CD4-positive, alpha-beta T cell treated with Interleukin-21 for 1 hour (primary cell): ENCODE measurements around the gene AGAP1.

Source experiments
- DNase-seq: peaks from one replicate; pipeline ENCODE4 v3.0.0-alpha.2; 2020

Gene AGAP1

DNA sequence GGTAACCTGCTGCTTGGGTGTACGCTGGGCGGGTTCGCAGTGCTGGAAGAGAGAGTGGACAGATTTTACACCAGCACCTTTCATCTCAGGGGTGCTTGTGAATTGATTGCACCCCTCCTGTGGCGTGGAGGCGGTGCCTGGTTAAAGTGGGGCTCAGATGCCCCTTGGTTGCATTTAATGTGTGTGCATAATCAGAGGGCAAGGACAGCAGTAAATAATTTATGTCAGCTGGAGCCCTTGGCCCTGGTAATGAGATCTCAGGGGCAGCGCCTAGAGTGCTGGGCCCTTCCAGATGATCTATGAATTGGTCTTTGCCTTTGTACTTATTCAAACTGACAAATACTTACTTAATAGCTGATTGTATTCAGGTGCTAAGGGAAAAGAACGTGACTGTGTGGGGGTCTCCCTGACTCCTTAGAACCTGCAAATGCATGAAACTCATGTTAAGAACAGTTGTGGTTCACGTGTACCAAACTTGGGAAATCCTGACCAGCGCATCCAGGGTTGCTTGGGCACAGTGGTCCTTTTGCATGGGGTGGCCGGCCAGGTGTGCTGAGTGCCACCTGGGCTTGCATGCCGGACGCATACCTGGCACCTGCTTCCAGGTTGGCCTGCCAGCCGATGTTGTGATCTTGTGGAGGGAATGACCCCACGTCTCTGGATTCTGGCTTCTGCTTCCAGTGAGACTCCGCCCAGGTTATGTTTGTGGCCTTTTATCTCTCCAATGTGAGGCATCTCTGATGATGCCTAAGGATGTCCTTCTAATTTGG is 118.5 kb downstream of the AGAP1 start:
- no peak for DNase-seq

DNA sequence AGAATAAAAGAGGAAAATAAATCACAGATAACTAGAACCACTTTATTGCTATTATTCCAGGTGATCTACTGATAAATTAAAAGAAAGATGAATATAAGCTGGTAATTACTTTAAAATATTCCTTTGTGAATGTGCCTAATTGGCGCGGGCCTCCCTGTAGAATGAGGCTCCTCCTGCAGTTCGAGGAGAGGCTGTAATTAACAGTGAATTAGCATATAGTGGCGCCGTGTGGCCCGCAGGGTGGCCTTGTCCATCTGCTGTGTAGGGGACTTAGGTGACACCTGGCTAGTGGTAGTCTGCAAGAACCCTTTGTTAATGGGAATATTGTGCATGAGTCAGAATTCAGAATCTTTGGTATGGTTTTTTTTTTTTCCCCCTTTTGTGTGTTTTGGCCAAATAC is 119.8 kb downstream of the AGAP1 start:
- DNase-seq: no peak

DNA sequence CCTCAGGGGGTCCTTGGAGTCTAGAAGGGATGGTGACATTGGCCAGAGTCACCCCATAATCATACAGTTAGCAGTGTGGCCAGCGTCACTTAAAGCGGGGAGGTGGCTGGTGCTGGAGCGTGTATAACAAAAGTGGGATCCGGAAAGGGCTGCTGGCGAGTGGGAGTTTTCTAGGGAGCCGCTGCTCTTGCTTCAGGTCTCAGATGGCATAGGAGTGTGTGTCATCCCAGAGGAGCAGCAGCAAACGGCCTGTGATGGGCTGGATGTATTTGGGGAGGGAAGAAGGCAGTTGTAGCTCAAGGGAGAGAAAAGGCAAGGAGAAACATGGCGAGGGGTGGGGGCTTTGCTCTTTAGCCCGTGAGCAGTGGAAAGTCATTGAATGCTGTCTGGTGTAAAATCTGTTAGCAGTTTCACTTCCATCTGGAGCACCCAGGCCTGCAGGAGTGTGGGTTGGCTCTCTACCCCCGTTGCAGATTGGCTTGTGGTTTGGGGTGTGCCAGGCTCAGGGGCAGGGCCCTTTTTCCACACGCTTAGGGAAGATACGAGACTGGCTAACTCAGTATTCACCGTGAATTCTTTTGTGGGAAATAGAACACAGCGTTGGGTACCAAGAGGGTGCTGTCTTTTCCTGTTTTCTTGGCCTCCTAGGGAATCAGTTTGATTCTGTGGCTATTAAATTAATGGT is 120.5 kb downstream of the AGAP1 start:
- DNase-seq: no peak

DNA sequence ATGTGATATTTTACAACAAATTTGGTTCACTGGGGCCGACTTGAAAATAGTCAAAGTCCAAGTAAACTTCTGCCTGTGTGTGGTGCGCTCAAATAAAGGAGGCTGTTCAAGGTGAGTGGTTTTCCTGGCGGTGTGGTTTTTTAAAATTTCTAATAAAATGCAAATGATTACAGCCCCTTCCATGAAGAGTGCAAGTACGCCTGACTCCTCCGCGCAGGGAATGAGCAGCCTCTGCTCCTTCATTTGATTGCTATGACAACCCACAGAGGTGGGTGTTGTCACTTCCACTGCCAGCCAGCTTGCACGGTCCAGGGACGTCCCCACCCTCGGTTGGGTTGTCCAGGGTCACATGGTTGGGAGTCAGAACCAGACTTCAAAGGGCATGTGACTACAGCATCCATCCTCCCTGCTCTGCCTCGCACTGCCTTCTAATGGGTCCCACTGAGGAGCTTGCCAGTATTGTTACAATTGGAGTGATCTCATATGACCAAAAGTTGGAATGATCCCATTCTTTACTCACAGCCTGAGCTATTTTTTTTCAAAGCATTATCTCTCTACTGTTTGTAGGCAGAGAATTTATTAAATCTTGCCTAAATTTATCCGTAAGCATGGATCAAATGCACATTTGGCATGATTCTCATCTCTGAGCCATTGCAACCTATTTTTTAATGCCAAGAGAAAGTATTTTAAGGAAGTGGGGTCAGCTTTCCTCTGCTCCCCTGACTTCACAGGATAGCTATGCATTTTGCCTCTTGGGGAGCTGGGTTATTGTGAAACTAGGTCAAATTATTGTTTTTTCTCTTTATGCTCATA is 121.3 kb downstream of the AGAP1 start:
- no peak for DNase-seq

DNA sequence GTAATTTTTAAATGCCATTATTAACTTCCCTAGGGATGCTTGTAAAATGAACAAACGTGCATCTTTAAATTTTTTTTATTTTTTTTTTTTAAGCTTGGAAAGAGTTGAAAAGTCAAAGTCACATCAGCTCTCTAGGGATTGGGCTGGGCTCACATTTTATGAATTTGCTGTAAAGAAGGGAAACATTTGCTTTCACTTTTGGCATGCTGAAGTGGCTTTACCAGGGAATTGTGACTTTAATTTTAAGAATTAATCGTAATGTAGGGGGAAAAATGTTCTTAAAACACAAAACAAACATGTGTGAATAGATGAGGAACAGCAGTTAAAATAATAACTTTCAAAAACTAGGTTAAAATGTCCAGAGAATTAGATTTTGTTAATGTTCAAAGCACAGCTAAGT is 123.0 kb downstream of the AGAP1 start:
- no peak for DNase-seq

DNA sequence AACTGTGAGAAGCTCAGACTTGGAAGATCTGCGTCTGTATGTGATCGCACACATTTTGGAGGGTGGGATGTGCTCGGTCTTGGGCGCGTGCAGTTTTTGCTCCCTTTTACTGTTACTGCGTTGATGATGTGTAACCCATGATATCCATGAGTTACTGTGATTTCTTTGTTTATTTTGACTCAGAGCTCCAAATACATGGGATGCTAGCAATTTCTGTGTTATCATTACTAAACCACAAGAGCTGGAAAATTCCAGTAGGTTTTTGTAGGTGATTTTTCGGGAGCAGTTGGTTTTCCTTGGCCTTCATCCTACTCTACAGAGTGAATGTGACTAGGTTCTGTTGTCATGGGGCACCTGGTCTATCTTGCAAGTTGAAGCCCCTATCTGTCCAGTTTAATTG is 124.2 kb downstream of the AGAP1 start:
- no peak for DNase-seq

DNA sequence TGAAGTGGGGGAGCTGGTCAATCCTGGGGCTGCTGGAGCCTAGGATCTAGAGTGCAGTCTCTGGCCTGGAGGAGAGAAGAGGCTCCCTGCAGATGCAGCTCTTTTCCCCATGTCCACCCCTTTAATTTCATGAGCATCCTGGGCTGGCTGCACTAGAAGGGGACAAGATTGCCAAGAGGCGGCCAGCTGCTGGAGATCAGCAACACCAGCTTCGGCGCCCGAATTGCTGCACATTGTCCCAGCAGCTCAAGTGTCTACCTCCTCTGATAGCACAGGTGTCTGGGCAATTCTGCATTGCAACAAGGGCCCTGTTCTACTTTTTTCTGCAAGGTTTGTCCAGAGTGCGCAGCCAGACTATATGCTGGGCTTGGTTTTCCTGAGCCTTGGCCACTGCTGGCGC is 125.7 kb downstream of the AGAP1 start:
- no peak for DNase-seq

DNA sequence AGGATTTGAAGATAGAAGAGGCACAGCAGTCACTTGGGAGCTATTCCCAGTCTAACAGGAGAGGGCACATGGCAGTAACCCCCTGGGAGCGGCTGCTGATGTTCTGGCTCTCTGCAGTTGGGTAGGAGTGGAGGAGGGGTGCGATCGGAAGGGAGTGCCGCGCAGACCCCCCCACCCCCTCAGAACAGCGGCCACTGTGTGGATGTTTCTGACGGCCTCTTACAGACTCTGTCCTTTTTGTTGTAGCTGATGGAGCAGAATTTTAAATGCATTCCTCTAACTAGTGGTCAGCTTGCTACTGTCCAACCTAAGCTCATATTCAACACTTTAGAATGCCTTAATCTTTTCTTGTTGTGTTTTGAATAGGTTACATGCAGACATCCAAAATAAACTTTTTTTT is 127.9 kb downstream of the AGAP1 start:
- DNase-seq: no peak

DNA sequence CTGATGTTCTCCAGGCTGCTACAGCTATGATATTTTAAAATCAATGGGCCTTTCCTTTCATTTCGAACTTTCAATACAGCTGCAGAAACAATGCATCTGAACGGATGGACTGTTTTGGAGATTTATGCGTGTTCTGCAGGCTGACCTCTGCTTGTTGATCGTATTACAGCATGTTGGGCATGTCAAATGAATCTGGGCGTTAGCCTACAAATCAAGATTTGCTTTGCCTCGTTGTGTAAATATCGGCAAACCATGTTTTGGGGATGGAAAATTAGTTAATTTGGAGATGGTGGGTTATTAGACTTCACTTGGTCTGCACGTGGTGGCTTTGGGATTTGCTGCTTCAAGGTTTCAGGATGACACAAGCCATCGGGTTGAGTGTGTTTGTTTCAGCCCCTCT is 129.3 kb downstream of the AGAP1 start:
- DNase-seq: no peak

DNA sequence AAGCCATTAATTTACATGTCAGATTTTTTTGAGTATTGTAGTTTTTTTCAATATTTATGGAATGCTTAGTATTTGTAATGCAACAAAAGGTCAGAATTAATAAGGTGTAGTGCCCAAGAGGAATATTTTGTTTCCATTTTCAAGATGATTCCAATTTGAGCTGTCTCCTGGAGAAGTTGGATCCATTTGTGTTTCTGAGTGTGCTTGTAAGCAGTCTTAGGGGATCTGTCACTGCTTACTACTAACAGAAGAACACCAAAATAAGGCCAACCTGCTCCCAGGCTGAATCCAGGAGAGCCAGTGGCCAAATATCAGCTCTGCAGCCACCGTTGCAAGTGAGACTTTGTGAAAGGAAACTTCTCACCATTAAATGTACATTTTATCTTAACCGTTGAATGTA is 129.9 kb downstream of the AGAP1 start:
- no peak for DNase-seq

DNA sequence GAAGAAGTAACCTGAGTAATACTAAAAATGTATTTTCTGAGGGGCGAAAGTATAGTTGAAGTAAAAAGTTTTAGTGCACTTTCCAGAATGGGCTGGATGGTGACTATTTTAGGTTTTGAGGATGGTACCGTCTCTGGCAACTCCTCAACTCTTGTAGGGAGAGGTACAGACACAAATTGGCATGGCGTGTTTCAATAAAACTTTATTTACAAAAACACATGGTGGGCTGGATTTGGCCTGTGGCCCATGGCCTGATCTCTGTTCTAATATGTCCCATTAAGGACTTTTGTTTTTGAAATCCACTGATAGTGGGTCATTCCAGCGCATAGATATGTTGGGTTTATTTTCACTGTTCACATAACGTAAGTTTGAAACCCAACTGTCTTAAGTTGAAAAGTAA is 132.8 kb downstream of the AGAP1 start:
- DNase-seq: no peak

DNA sequence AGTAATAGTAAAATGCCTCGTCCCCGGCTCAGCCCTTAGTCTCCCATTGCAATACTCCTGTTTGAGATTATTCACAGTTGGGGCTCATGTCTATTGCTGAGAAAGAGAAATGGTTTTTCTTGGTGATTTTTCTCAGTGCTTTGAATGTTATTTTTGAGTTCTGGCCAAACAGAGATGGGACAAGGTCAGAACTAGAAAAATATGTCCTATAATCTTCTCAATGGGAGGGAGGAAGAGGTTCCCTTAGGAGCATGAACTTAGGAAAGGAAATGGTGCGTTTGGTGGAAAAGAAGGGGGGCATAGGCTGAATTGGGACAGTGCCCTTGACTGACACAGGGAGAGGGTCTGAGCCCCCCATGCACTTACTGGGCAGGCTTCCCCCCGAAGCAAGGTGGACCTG is 133.8 kb downstream of the AGAP1 start:
- no peak for DNase-seq

DNA sequence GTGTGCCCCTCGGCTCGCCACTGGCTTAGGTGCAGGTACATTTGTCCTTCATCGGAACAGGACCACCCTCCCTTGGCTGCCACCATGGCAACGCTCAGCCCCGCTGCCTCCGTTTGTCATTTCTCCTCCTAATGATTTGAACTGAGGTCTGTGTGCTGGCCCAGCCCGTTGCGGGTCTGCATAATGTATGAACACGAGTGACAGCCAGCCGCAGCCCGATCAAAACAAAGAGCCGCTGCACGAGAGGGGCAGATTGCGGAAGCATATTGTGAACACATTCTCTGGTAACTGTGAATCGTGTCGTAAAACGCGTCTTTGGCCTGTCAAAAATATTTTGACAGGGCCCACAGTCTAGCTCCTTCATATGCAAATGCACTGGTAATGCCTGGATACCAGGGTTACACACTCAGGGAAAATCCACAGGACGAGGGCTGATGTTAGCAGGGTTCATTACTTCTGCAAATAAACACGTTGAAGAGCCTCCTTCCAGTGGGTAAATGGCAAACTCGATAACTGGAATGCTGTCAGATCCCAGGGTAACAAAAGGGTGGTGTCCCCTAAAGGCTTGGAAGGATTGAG is 137.0 kb downstream of the AGAP1 start:
- no peak for DNase-seq

DNA sequence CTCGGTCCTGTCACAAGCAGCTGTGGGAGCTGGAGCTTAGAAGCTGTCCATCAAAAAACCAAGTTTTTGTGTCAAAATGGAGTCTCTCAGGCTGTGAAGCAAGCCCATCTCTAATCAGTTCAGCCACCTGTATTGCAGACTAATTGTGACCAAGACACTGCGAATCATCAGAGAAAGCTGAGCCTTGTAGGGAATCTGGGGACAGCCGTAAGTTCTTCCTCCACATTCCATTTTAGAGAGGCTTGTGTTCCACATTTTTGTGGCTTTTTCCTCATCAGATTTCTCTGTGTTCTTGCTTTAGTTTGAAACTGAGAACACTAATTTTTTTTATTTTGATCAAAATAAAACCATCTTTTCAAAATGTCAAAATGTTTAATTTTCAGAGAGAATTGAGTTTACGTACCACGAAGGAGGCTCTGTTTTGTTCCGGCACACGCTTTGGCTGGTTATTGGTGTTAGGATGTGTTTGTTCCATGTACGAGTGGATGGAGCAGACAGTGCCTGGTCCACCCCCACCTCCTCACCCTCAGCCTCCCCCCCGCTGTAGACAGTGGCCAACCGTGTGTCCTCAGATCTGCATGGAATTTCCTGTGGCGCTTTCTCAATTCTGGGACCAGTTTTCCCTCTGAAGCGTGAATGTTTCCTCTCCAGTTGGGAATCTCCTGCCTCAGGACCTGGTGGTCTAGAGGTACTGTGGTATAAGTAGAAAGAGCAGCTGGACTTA is 140.8 kb downstream of the AGAP1 start:
- no peak for DNase-seq

DNA sequence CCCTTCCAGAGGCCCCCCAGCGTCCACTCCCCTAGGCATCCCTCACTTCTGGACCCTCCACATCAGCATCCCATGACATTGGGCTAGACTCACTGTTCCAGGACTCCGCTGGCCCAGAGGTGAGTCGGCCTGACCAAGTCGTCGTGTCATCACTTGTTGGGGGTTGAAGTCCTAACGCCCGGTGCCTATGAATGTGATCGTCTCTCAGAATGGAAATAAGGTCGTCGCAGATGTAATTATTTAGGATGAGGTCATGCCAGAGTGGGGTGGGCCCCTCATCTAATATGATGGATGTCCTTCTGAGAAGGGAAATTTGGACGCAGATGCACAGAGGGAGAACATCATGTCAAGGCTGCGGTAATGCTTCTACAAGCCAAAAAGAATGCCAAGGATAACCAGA is 142.7 kb downstream of the AGAP1 start:
- DNase-seq: no peak

DNA sequence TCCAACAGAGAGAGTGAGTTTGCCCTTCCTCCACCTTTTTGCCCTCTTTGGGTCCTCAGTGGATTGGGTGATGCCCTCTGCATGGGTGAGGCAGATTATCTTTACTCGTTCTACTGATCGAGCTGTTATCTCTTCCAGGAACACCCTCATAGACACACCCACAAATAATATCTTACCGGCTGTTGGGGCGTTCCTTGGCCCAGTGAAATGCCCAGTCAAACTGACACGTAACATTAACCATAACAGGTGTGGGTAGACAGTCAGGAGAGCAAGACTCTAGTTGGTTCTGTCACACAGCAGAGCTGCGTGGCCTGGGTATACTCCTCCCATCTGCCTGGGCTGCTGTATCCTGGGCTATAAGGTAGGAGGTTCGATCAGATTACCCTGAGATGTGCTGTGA is 144.1 kb downstream of the AGAP1 start:
- no peak for DNase-seq

DNA sequence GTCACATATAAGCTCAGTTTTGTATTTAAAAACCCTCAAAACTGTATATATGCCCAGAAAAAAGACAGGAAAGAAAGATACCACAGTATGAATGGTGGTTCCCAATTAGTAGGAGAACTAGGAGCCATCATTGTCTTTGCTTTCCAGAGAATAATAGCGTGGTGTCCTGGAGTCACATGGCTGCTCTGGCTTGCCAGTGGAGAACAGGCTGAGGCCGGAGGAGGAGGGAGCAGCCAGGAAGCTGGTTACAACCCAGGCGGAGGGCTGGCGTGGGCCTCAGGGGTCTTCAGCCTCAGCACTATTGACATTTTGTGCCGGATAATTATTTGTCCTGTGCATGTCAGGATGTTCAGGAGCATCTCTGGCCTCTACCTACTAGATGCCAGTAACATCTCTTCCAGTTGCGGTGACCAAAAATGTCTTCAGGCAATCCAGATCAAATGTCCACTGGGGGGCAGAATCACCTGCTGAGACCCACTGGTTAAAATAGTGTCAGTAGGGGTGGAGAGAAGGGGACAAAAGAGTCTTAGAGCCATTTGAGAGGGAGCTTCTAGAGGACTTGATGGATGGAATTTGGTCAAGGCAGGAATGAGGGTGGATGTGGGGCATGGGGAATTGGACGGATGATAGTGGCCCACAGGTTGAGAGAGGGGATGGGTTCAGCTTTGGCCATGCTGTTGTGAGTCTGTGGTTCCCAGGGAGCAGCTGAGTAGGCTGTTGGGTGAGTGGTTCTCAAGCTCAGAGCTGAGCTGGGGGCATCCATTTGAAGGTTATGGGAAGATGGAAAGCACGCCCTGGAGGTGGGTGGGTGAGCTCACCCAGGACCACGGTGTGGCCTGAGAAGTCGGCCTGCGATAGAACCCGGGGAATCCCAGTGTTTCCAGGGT is 144.9 kb downstream of the AGAP1 start:
- DNase-seq: no peak

DNA sequence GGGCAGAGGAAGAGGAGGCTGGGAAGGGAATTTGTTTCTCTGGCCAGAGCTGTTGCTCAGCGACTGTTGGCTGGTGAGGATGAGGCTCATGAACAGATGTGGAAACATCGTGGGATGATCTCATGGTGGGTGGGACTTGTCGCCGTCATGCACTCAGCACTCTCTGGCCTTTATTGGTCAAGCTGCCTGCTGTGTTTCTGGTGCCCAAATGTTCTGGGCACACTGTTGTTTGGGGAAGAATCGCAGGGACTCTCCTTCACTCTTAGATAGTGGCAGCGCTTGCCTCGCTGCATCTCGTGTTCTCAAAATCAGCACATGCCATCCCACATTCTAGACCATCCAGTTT is 145.6 kb downstream of the AGAP1 start:
- DNase-seq: no peak

DNA sequence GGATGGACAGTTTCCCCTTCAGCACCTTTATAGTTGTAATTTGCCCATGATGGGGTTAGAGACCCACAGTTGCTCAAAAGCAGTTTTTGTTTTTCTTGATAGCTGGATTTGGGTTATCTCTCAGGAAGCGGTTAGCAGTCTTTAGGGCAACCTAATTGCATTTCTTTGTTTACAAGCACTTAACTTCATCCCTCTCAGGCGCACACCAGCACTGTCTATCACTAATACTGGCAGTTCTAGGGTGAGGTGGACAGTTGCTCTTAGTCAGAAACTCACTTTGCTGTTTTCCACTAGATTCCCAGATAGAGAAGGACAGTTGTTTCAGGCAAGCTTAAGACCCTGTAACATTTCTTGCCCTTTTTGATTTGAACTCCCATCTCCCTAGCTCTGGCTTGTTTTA is 146.0 kb downstream of the AGAP1 start:
- DNase-seq: no peak

DNA sequence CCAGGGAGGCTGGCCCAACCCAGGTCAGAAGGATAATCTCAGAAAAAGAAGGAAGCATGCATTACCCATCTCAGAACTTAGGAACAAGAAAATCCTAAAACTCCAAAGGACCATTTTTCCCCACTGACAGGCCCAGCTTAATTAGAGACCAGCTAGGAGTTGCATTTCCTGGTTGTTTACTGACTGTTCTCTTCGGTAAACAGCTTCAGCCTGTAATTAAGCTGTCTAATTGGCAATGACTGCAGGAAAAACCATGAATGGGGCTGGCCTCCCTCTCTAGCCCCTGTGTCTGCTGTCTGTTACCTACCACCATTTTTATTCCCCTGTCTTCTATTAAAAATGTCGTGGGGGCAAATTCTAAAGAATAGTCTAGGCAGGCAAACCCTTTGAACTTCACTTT is 146.5 kb downstream of the AGAP1 start:
- no peak for DNase-seq

DNA sequence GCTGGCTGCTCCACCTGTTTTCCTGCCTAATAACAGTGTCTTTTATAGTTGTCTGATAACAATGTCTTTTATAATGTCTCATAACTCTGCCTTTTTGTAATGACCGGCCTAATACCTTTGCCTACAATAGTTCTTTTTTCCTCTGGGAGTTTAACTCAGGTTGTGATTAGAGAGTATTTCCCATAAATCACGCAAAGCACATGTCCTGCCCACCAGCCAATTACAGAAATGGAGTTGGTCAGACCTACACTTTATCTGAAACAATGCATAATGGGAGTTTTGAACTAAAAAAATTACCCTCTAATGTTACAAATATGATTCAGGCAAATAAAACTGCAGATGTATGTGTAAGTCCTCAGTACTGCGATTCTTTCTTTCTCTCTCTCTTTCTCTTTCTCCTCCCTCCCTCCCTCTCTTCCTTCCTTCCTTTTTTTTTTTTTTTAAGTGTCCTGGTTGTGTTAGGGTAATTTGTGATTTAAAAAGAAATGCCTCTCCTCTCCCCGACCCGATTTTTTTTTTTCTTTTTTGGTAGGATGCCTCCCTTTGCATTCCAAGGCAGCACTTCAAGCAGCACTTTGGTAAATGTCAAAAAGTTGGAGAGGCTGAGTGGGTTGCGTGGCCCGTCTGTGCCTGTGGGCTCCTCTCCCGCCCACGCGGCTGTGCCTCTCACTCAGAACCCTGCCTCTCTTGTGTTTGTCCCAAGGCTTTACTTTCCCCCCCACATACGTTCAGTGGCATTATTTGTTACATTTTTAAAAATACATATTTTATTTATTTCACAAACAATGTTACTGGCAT is 147.3 kb downstream of the AGAP1 start:
- no peak for DNase-seq
